ENCODE measurements around the gene AGBL1.

DNA sequence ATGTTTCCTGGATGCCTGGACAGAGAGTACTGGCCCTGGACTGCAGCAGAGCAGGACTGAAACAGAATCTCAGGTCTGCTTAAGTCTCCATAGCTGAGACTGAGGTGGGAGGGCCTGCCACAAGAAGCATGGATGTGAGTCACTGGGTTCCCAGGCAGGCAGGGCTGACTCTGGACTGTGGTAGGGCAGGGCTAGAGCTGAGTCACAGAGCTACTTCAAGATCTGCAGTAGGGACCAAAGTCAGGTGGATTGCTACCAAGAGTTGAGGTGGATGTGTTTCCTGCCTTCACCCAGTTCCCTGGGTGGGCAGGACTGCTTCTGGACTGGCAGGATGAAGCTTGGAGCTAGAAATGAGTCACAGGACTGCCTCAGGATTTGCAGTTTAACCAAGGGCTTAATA is 282.9 kb downstream of the AGBL1 start:
- TF ChIP-seq, protein P1, sequence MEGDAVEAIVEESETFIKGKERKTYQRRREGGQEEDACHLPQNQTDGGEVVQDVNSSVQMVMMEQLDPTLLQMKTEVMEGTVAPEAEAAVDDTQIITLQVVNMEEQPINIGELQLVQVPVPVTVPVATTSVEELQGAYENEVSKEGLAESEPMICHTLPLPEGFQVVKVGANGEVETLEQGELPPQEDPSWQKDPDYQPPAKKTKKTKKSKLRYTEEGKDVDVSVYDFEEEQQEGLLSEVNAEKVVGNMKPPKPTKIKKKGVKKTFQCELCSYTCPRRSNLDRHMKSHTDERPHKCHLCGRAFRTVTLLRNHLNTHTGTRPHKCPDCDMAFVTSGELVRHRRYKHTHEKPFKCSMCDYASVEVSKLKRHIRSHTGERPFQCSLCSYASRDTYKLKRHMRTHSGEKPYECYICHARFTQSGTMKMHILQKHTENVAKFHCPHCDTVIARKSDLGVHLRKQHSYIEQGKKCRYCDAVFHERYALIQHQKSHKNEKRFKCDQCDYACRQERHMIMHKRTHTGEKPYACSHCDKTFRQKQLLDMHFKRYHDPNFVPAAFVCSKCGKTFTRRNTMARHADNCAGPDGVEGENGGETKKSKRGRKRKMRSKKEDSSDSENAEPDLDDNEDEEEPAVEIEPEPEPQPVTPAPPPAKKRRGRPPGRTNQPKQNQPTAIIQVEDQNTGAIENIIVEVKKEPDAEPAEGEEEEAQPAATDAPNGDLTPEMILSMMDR (conservative IDR thresholded peaks at IDR 0.05 in 1 of 2, IDR thresholded peaks at IDR 0.05 in 1 of 2; ENCODE audit: extremely low read depth in 1 of 2, insufficient read depth in 1 of 2, low read depth in 1 of 2, low read length in 2 of 2): no peak
- no peak for TF ChIP-seq EZH2 (IDR thresholded peaks at IDR 0.05; ENCODE audit: borderline replicate concordance, low read length)
